ENCODE data around the gene SPDYE4.

- TF ChIP-seq, protein P1, sequence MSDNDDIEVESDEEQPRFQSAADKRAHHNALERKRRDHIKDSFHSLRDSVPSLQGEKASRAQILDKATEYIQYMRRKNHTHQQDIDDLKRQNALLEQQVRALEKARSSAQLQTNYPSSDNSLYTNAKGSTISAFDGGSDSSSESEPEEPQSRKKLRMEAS (CRISPR knock-in tag; IDR thresholded peaks at IDR 0.05) = no peak
- TF ChIP-seq, protein P2, sequence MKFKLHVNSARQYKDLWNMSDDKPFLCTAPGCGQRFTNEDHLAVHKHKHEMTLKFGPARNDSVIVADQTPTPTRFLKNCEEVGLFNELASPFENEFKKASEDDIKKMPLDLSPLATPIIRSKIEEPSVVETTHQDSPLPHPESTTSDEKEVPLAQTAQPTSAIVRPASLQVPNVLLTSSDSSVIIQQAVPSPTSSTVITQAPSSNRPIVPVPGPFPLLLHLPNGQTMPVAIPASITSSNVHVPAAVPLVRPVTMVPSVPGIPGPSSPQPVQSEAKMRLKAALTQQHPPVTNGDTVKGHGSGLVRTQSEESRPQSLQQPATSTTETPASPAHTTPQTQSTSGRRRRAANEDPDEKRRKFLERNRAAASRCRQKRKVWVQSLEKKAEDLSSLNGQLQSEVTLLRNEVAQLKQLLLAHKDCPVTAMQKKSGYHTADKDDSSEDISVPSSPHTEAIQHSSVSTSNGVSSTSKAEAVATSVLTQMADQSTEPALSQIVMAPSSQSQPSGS (CRISPR knock-in tag; IDR thresholded peaks at IDR 0.05; ENCODE audit: borderline replicate concordance, low read depth) = no peak
- TF ChIP-seq IRF1 (CRISPR knock-in tag; IDR thresholded peaks at IDR 0.05) (no peak), E2F1 (CRISPR knock-in tag; IDR thresholded peaks at IDR 0.05) (no peak), JAZF1 (CRISPR knock-in tag; IDR thresholded peaks at IDR 0.05) (no peak), GTF2I (CRISPR knock-in tag; conservative IDR thresholded peaks at IDR 0.05) (no peak), CBFB (CRISPR knock-in tag; IDR thresholded peaks at IDR 0.05; ENCODE audit: low read depth) (no peak), ZNF263 (CRISPR knock-in tag; IDR thresholded peaks at IDR 0.05; ENCODE audit: low read depth) (no peak), AFF4 (CRISPR knock-in tag; IDR thresholded peaks at IDR 0.05; ENCODE audit: borderline replicate concordance) (no peak), CREM (CRISPR knock-in tag; IDR thresholded peaks at IDR 0.05) (no peak), GABPB1 (CRISPR knock-in tag; IDR thresholded peaks at IDR 0.05) (no peak), ESRRA (CRISPR knock-in tag; IDR thresholded peaks at IDR 0.05; ENCODE audit: borderline replicate concordance) (no peak)
- TF ChIP-seq, protein P3, sequence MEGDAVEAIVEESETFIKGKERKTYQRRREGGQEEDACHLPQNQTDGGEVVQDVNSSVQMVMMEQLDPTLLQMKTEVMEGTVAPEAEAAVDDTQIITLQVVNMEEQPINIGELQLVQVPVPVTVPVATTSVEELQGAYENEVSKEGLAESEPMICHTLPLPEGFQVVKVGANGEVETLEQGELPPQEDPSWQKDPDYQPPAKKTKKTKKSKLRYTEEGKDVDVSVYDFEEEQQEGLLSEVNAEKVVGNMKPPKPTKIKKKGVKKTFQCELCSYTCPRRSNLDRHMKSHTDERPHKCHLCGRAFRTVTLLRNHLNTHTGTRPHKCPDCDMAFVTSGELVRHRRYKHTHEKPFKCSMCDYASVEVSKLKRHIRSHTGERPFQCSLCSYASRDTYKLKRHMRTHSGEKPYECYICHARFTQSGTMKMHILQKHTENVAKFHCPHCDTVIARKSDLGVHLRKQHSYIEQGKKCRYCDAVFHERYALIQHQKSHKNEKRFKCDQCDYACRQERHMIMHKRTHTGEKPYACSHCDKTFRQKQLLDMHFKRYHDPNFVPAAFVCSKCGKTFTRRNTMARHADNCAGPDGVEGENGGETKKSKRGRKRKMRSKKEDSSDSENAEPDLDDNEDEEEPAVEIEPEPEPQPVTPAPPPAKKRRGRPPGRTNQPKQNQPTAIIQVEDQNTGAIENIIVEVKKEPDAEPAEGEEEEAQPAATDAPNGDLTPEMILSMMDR (IDR thresholded peaks at IDR 0.05) = no peak
- TF ChIP-seq, protein P4, sequence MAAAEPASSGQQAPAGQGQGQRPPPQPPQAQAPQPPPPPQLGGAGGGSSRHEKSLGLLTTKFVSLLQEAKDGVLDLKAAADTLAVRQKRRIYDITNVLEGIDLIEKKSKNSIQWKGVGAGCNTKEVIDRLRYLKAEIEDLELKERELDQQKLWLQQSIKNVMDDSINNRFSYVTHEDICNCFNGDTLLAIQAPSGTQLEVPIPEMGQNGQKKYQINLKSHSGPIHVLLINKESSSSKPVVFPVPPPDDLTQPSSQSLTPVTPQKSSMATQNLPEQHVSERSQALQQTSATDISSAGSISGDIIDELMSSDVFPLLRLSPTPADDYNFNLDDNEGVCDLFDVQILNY (CRISPR knock-in tag; IDR thresholded peaks at IDR 0.05) = no peak
Measured at GRCh38 chr17:8739097-8739496, 19.2 kb downstream of the SPDYE4 start.

All from WTC11 (cell line).